ENCODE data around the gene GJB2. TPM values are rescaled to one million over a fixed set of nuclear protein-coding genes. Genes with fewer than 3 reads are reported as not detected.

Gene GJB2
- total and polyA plus RNA-seq, 2 of the 4 experiments (the other 2 are of a cell fraction) = under 0.01 to 0.17 TPM

DNA sequence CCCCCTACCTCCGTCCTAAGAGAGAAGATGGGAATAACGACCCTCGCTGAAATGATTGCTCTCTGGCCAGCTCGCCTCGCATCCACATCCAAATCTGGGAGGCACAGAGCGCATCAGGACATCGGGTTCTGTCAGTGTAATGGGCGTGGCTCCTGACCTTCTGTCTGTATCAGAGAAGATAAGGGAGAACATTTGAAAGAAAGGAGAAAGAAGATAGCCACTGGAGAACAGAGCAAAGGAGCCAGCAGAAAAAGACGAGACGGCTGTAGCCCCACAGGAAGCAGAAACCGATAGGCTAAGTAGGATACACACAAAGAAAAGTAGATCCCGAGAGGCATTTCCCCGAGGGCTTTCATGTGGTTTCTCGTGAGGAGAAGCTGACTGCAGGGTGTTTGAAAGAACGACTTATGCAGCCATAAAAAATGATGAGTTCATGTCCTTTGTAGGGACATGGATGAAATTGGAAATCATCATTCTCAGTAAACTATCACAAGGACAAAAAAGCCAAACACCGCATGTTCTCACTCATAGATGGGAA is 14.0 kb upstream of the GJB2 start:
- no peak for ATAC-seq (ENCODE audit: low read depth)
- Histone ChIP-seq H3K9ac (ENCODE audit: low read depth, low read length) (no peak overlapping the region), H4K8ac (ENCODE audit: low read depth in 2 of 2, low read length in 2 of 2) (no peak overlapping the region), H3K23ac (ENCODE audit: low read depth, low read length) (no peak overlapping the region), H4K20me1 (ENCODE audit: insufficient read depth, low read length) (no peaks in the 10 kb centered on the region), H4K91ac (ENCODE audit: insufficient read depth, low read depth, low read length) (no peak overlapping the region), H3K56ac (ENCODE audit: extremely low read depth, insufficient read depth, low read length) (no peak overlapping the region), H3K4me1 (ENCODE audit: control insufficient read depth, insufficient read depth, low read length) (no peaks in the 10 kb centered on the region), H3K4ac (ENCODE audit: low read depth, low read length) (no peak overlapping the region), H2AK5ac (ENCODE audit: low read depth, low read length) (no peak overlapping the region), H3K4me3 (ENCODE audit: insufficient read depth, low read depth, low read length) (no peak overlapping the region), H3K14ac (replicated peaks; ENCODE audit: low read depth, low read length) (no peak overlapping the region), H3K27me3 (ENCODE audit: control insufficient read depth, insufficient read depth, low read length) (peaks cover 38% of the 10 kb centered on the region), H3K4me2 (ENCODE audit: low read depth, low read length) (no peak overlapping the region), H3K9me1 (ENCODE audit: insufficient read depth, low read length) (no peaks in the 10 kb centered on the region), H3K18ac (ENCODE audit: low read depth, low read length) (no peak overlapping the region), H3K79me1 (ENCODE audit: low read depth in 1 of 2, low read length in 2 of 2) (no peaks in the 10 kb centered on the region), H2AK9ac (replicated peaks; ENCODE audit: low read depth, low read length, poor library complexity) (no peak overlapping the region), H2BK20ac (ENCODE audit: low read depth, low read length) (no peak overlapping the region), H3K9me3 (ENCODE audit: control insufficient read depth, insufficient read depth, low read length) (peaks cover under 1% of the 10 kb centered on the region), H2BK5ac (ENCODE audit: low read depth, low read length, poor library complexity, severe bottlenecking) (no peak overlapping the region), H2BK120ac (ENCODE audit: low read depth, low read length) (no peak overlapping the region), H3K36me3 (ENCODE audit: control insufficient read depth, insufficient read depth, low read length) (no peaks in the 10 kb centered on the region), H3K27ac (ENCODE audit: insufficient read depth, low read length) (no peak overlapping the region), H2BK15ac (ENCODE audit: low read depth, low read length) (no peak overlapping the region), H4K5ac (ENCODE audit: low read depth, low read length) (no peak overlapping the region), H2AFZ (replicated peaks; ENCODE audit: low read length, poor library complexity) (no peak overlapping the region)
- in situ Hi-C loops (cut with MboI; ENCODE audit: low sequenced_read_pairs) = no loop called here
- DNase-seq = no peak
- no peak for TF ChIP-seq RAD21 (IDR thresholded peaks at IDR 0.05; ENCODE audit: low read length)
- 63% methylated on average over 7 of the region's 16 CpGs; no CpG with 5 or more reads in 1 of the 2 experiments for WGBS, 2 experiments (ENCODE audit: extremely low coverage in 2 of 2, insufficient read length in 1 of 2)
- POLR2A ChIA-PET (ENCODE audit: unreplicated experiment) = no interaction called here
- no TSS peak for BruUV-seq (replicated peaks)
- dilution Hi-C loops (cut with HindIII; ENCODE audit: low sequenced_read_pairs, unreplicated experiment) = no loop called here
- CTCF ChIA-PET = no interaction called here
- intact Hi-C loops (cut with micrococcal nuclease) = loop anchor here (10.0 kb wide), 1 partner anchor 88 kb away; no protein-coding TSS in a partner anchor
